ENCODE measurements around the gene CDC14B. TPM values are rescaled to one million over a fixed set of nuclear protein-coding genes. Genes with fewer than 3 reads are reported as not detected.

CDC14B gene
- total RNA-seq, 2 experiments from 2014 or later: 0.62 to 0.89 TPM

DNA sequence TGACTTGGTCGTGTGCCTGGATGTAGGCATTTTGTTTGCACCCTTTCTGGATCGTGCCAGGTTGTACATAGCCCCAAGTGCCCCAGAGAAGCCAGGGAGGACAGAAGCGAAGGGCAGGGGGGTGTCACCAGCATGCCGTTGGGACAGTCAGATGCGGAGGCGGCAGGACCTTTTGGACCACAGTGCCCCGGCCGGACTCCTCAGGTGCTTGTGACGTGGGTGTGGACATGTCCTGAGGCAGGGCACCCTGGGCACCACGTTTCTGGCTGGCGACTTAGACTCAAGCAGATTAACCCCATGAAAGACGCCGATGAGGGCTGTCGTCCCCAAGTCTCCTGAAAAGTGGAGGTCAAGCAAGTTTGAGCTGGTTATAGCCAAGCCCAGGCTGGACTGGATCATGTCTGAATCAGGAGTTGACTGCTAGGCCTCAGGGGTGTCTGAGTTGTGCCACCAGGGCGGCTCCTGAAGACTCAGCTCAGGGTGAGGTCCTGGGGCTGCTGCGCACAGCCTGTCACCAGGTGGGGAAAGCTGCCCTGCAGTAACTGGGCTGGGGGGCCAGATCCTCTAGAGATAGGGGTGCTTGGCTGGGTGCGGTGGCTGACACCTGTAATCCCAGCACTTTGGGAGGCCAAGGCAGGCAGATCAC lies 127.6 kb downstream of the CDC14B start:
- peak overlapping the region; percentile 81 for H3K27ac Mint-ChIP-seq
- H3K36me3 Mint-ChIP-seq (ENCODE audit: low read depth): peaks cover 17% of the 10 kb centered on the region
- intact Hi-C loops (cut with micrococcal nuclease): no loop called here
- H3K27me3 Mint-ChIP-seq (ENCODE audit: low read depth): no peaks in the 10 kb centered on the region
- CTCF ChIA-PET: interaction anchor here (1.1 kb wide), 1 partner anchor 50 kb away, joined by 3 read pairs; no protein-coding TSS in a partner anchor
- no peak for DNase-seq
- H3K9me3 Mint-ChIP-seq: no peaks in the 10 kb centered on the region
- peaks cover 12% of the 10 kb centered on the region for H3K4me1 Mint-ChIP-seq (ENCODE audit: low read depth)
- H3K4me3 Mint-ChIP-seq: no peak overlapping the region

GRCh38 chr9:96491079-96491879 lies 128.4 kb downstream of the CDC14B start:
- intact Hi-C loops (cut with micrococcal nuclease): no loop called here
- no peaks in the 10 kb centered on the region for H3K27me3 Mint-ChIP-seq (ENCODE audit: low read depth)
- no peak overlapping the region for H3K4me3 Mint-ChIP-seq
- CTCF ChIA-PET: interaction anchor here (1.1 kb wide), 1 partner anchor 49 kb away, joined by 3 read pairs; no protein-coding TSS in a partner anchor
- peaks cover 12% of the 10 kb centered on the region for H3K4me1 Mint-ChIP-seq (ENCODE audit: low read depth)
- no peaks in the 10 kb centered on the region for H3K9me3 Mint-ChIP-seq
- peak; percentile 54 for DNase-seq
- H3K36me3 Mint-ChIP-seq (ENCODE audit: low read depth): peaks cover 17% of the 10 kb centered on the region
- peak overlapping the region; percentile 81 for H3K27ac Mint-ChIP-seq

DNA sequence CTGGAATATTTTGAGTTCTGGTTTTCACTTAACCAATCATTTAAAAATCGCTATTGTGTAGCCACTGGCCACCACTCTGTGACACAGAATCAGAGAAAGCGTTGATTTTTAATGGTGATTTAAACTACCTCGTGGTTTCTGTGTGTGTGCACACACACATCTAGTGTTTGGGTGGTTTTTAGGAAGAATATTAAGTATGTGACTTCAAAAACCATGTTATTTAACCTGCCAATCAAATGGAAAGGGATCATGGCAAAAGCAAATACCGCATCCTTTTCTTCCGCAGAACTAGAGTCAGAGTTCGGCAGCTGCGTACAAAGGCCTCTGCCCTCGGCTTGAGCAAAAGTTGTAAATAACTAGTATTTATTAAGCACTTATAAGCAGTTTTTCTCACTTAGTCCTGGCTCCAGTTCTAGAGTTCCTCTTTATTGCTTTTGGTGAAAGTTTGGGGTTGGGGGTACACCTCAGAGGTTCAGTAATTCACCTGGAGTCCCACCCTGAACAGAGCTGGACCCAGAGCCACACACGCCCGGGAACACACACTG lies 129.0 kb downstream of the CDC14B start:
- Mint-ChIP-seq H3K27me3 (ENCODE audit: low read depth) (no peaks in the 10 kb centered on the region), H3K4me3 (no peak overlapping the region), H3K9me3 (no peaks in the 10 kb centered on the region), H3K4me1 (ENCODE audit: low read depth) (peaks cover 15% of the 10 kb centered on the region), H3K36me3 (ENCODE audit: low read depth) (peaks cover 20% of the 10 kb centered on the region), H3K27ac (no peak overlapping the region)
- intact Hi-C loops (cut with micrococcal nuclease): no loop called here
- CTCF ChIA-PET: interaction anchor here (0.6 to 1.1 kb wide), 2 partner anchors 48 to 257 kb away, joined by 3 read pairs; no protein-coding TSS in a partner anchor
- no peak for DNase-seq

DNA sequence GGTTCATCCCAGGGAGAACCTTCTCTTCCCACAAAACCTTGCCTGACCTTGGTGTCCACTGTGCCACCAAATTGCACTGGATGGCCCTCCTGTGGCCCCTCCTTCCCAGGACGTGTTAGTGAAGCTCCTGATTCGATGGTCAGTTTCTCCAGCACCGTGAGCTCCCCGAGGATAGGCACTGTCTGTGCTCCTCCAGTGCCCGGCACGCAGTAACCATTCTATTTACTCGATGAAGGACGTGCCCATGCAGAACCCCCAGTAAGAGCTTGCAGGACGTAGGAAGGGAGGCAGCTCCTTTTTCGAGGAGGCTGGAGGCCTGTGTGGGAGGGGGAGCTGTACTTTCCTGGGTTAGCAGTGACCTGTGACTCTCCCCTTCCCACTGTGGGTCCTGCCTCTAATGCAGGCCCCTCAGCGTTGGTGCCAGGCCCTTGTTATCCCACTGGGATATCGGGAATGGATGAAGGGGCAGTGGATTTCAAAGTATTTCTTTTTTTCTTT lies 130.1 kb downstream of the CDC14B start:
- Mint-ChIP-seq H3K4me3 (no peak overlapping the region), H3K27me3 (ENCODE audit: low read depth) (no peaks in the 10 kb centered on the region), H3K4me1 (ENCODE audit: low read depth) (peaks cover 25% of the 10 kb centered on the region), H3K36me3 (ENCODE audit: low read depth) (peaks cover 23% of the 10 kb centered on the region), H3K9me3 (no peaks in the 10 kb centered on the region), H3K27ac (no peak overlapping the region)
- no peak for DNase-seq
- intact Hi-C loops (cut with micrococcal nuclease): no loop called here
- CTCF ChIA-PET: interaction anchor here (0.6 kb wide), 1 partner anchor 256 kb away, joined by 3 read pairs; no protein-coding TSS in a partner anchor

DNA sequence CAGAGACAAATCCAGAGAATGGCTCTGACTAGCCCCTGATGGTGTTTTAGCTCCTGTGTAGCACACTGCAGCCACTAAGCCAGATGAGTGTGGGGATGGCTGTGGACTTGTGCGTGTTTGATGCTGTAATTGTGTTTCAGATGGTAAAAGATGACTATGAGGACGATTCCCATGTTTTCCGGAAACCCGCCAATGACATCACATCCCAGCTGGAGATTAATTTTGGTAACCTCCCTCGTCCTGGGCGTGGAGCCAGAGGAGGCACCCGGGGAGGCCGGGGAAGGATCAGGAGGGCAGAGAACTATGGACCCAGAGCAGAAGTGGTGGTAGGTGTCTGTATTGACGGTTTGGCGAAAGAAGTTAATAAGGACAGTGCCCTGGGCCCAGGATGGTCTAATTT lies 131.7 kb downstream of the CDC14B start:
- H3K36me3 Mint-ChIP-seq (ENCODE audit: low read depth): peaks cover 26% of the 10 kb centered on the region
- H3K9me3 Mint-ChIP-seq: no peaks in the 10 kb centered on the region

GRCh38 chr9:96487029-96487396 lies 132.6 kb downstream of the CDC14B start:
- CTCF ChIA-PET: interaction anchor here (0.7 to 1.2 kb wide), 2 partner anchors 38 to 46 kb away, joined by 3 to 8 read pairs; no protein-coding TSS in a partner anchor
- no peaks in the 10 kb centered on the region for H3K9me3 Mint-ChIP-seq
- H3K27ac Mint-ChIP-seq: no peak overlapping the region

More for the DNA sequence above, 131.7 kb downstream of the CDC14B start:
- intact Hi-C loops (cut with micrococcal nuclease): no loop called here
- peaks cover 36% of the 10 kb centered on the region for H3K4me1 Mint-ChIP-seq (ENCODE audit: low read depth)
- DNase-seq: no peak
- no peak overlapping the region for H3K4me3 Mint-ChIP-seq
- H3K27me3 Mint-ChIP-seq (ENCODE audit: low read depth): no peaks in the 10 kb centered on the region
- CTCF ChIA-PET: no interaction called here
- no peak overlapping the region for H3K27ac Mint-ChIP-seq

DNA sequence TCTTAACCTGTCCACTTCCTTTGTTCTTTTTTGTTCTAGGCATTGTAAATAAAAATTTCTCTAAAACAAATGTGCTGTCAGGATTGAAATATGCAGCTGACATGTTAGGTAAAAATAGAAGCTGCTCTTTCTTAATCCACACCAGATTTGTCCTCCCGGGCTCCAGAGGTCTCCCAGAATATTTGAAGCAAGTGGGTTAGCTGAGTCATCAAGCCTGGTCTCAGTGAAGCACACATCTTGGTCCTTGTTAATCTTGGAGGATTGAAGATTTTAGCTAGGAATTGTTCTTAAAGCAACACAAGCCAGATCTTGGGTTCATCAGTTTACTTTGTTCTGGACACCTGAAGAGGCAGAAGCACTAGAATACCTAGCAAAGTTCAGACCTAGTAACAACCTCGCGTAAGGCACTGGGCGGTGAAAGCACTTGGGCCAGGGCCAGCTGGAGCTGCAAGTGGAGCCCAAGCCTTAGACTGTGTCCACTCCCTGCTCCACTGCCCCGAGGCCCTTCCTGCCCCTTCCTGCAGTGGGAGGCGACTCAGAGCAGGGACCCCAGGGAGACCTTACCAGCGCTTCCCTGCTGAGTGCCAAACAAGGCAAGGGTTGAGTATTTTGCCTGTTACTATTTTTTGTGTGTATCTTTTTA lies 133.1 kb downstream of the CDC14B start:
- intact Hi-C loops (cut with micrococcal nuclease): no loop called here
- H3K4me3 Mint-ChIP-seq: no peak overlapping the region
- H3K36me3 Mint-ChIP-seq (ENCODE audit: low read depth): peaks cover 31% of the 10 kb centered on the region
- CTCF ChIA-PET: interaction anchor here (0.7 to 1.2 kb wide), 2 partner anchors 38 to 45 kb away, joined by 3 to 8 read pairs; no protein-coding TSS in a partner anchor
- H3K9me3 Mint-ChIP-seq: no peaks in the 10 kb centered on the region
- DNase-seq: no peak
- peaks cover 35% of the 10 kb centered on the region for H3K4me1 Mint-ChIP-seq (ENCODE audit: low read depth)
- no peak overlapping the region for H3K27ac Mint-ChIP-seq
- no peaks in the 10 kb centered on the region for H3K27me3 Mint-ChIP-seq (ENCODE audit: low read depth)

More at GRCh38 chr9:96487029-96487396, 132.6 kb downstream of the CDC14B start:
- H3K4me1 Mint-ChIP-seq (ENCODE audit: low read depth): peaks cover 39% of the 10 kb centered on the region
- intact Hi-C loops (cut with micrococcal nuclease): no loop called here
- DNase-seq: no peak
- H3K4me3 Mint-ChIP-seq: no peak overlapping the region
- H3K27me3 Mint-ChIP-seq (ENCODE audit: low read depth): no peaks in the 10 kb centered on the region
- peaks cover 33% of the 10 kb centered on the region for H3K36me3 Mint-ChIP-seq (ENCODE audit: low read depth)

DNA sequence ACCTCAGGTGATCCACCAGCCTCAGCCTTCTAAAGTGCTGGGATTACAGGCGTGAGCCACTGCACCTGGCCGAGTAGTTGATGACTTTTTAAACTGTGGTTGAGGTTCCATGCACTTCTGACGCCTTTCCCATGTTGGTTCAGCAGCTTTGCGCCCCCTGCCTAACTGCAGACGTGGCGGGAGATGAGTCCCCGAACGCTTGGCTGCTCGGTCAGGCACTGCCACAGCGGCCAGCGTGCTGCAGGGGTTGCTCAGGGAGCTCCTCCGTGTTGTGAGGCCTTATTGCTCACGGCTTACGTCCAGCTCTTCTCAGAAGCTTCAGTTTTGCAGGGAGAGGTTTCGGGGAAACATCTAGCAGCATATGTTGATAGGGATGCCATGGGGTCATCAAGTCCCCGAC lies 134.4 kb downstream of the CDC14B start:
- Mint-ChIP-seq H3K36me3 (ENCODE audit: low read depth) (peaks cover 34% of the 10 kb centered on the region), H3K4me1 (ENCODE audit: low read depth) (peaks cover 29% of the 10 kb centered on the region), H3K4me3 (no peak overlapping the region), H3K9me3 (no peaks in the 10 kb centered on the region), H3K27ac (no peak overlapping the region), H3K27me3 (ENCODE audit: low read depth) (no peaks in the 10 kb centered on the region)
- CTCF ChIA-PET: no interaction called here
- intact Hi-C loops (cut with micrococcal nuclease): loop anchor here (2.0 kb wide), 1 partner anchor 82 kb away; no protein-coding TSS in a partner anchor
- DNase-seq: no peak

DNA sequence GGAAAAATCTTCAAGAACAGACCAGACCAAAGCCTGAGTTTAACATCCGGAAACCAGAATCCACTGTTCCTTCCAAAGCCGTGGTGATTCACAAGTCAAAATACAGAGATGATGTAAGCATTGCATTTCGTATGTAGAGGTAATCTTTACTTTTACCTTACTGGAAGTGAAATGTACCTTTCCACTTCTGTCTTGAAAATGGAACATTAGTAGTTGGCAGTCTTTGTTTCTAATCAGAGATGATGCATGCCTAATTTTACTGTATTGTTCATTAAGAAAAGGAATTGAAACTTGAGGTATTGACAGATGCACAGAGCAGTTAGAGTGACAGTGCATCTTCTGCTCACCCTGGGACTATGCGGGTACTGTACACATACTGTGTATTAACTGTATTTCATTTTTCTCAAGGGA lies 135.1 kb downstream of the CDC14B start:
- intact Hi-C loops (cut with micrococcal nuclease): loop anchor here (1.0 to 2.0 kb wide), 2 partner anchors 82 to 243 kb away; no protein-coding TSS in a partner anchor
- peaks cover 34% of the 10 kb centered on the region for H3K4me1 Mint-ChIP-seq (ENCODE audit: low read depth)
- H3K27ac Mint-ChIP-seq: peak overlapping the region; percentile 63
- peaks cover 29% of the 10 kb centered on the region for H3K36me3 Mint-ChIP-seq (ENCODE audit: low read depth)
- H3K9me3 Mint-ChIP-seq: no peaks in the 10 kb centered on the region
- CTCF ChIA-PET: no interaction called here
- H3K4me3 Mint-ChIP-seq: no peak overlapping the region
- peak; percentile 34 for DNase-seq
- no peaks in the 10 kb centered on the region for H3K27me3 Mint-ChIP-seq (ENCODE audit: low read depth)

DNA sequence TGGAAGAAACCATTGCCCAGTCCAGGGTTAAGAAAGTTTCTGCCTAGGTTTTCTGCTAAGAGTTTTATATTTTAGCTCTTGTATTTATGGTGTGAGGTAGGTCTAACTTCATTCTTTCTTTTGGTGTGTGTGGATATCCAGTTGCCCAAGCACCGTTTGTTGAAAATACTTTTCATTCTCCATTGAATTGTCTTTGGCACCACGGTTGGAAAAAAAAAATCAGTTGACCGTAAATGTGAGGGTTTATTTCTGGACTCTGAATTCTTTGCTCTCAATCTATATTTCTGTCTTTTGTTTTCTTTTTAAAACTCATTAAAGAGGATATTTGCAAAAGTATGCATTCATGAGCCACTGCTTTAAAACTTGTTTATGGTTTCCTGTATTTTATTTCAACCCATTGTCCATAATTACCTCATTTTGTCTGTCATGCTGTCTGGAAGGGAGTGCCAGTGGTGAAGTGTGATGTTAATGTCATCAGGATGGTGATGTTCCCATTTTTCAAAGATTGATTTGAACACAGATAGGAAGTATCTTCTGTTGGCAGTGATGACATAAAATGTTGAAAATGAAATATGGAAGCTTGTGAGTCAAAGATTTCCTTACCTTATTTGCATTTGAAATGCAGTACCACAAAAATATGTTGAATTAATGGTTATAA lies 135.8 kb downstream of the CDC14B start:
- Mint-ChIP-seq H3K27ac (peak overlapping the region; percentile 63), H3K36me3 (ENCODE audit: low read depth) (peaks cover 24% of the 10 kb centered on the region), H3K4me3 (no peak overlapping the region), H3K4me1 (ENCODE audit: low read depth) (peaks cover 38% of the 10 kb centered on the region), H3K9me3 (no peaks in the 10 kb centered on the region), H3K27me3 (ENCODE audit: low read depth) (no peaks in the 10 kb centered on the region)
- CTCF ChIA-PET: no interaction called here
- DNase-seq: no peak
- intact Hi-C loops (cut with micrococcal nuclease): loop anchor here (1.0 to 2.0 kb wide), 2 partner anchors 83 to 243 kb away; no protein-coding TSS in a partner anchor

DNA sequence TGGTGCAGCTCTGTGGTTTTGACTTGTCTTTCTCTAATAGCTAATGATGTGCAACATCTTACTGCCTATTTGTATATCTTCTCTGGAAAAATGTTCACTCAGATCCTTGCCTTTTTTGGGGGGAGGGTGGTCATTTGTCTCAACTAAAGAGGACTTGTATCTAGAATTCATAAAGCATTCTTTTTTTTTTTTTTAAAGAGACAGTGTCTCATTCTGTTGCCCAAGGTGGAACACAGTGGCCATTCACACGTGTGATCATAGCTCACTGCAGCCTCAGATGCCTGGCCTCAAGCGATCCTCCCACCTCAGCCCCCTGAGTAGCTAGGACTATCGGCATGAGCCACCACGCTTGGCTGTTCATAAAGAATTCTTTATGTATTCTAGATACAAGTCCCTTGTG lies 136.4 kb downstream of the CDC14B start:
- no peak for DNase-seq
- intact Hi-C loops (cut with micrococcal nuclease): no loop called here
- Mint-ChIP-seq H3K27ac (no peak overlapping the region), H3K9me3 (no peaks in the 10 kb centered on the region), H3K4me3 (no peak overlapping the region), H3K36me3 (ENCODE audit: low read depth) (peaks cover 18% of the 10 kb centered on the region), H3K27me3 (ENCODE audit: low read depth) (no peaks in the 10 kb centered on the region), H3K4me1 (ENCODE audit: low read depth) (peaks cover 45% of the 10 kb centered on the region)
- CTCF ChIA-PET: interaction anchor here (0.6 kb wide), 1 partner anchor 182 kb away, joined by 3 read pairs; no protein-coding TSS in a partner anchor

Data from activated naive CD4-positive, alpha-beta T cell treated with anti-CD3 and anti-CD28 coated beads for 36 hours (primary cell).